IPS DF 4.7 (cell line): ENCODE results near the gene EEF1AKMT3.

Experiments used
- DNase-seq: peaks from one replicate; pipeline ENCODE4 v3.0.0-alpha.2; 2013; ENCODE audit warnings: low spot score; ENCODE audit errors: extremely low read depth

The EEF1AKMT3 gene

GRCh38 chr12:57750561-57751431 is 21.6 kb upstream of the EEF1AKMT3 start:
- DNase-seq: no peak

- DNase-seq: no peak
These were observed 21.0 kb upstream of the EEF1AKMT3 start for GRCh38 chr12:57751432-57751787.

- DNase-seq: peak; percentile 97
These were observed 20.4 kb upstream of the EEF1AKMT3 start, which contains the start of gene CDK4 for GRCh38 chr12:57751788-57752667. CDK4 (minus strand) TSS chr12:57752310; CDS start chr12:57751717, 593 bp downstream.

- no peak for DNase-seq
These were observed 19.8 kb upstream of the EEF1AKMT3 start for GRCh38 chr12:57752668-57753000.

- no peak for DNase-seq
These were observed 18.6 kb upstream of the EEF1AKMT3 start for GRCh38 chr12:57753756-57754337.

- no peak for DNase-seq
These were observed 17.8 kb upstream of the EEF1AKMT3 start, which contains the start of gene MARCHF9 for GRCh38 chr12:57754411-57755193. MARCHF9 (plus strand) TSS chr12:57755103; CDS start chr12:57755529, 426 bp downstream.

- no peak for DNase-seq
These were observed 17.3 kb upstream of the EEF1AKMT3 start for GRCh38 chr12:57755194-57755453.

GRCh38 chr12:57755454-57756372 is 16.7 kb upstream of the EEF1AKMT3 start:
- no peak for DNase-seq

- DNase-seq: no peak
These were observed 15.7 kb upstream of the EEF1AKMT3 start for GRCh38 chr12:57756406-57757341.

- no peak for DNase-seq
These were observed 14.6 kb upstream of the EEF1AKMT3 start for GRCh38 chr12:57757771-57758170.

GRCh38 chr12:57758552-57759359 is 13.7 kb upstream of the EEF1AKMT3 start:
- DNase-seq: no peak

- no peak for DNase-seq
These were observed 12.9 kb upstream of the EEF1AKMT3 start for GRCh38 chr12:57759360-57759980.

- DNase-seq: no peak
These were observed 11.9 kb upstream of the EEF1AKMT3 start for GRCh38 chr12:57760347-57760982.

GRCh38 chr12:57761391-57761998 is 10.9 kb upstream of the EEF1AKMT3 start:
- no peak for DNase-seq

GRCh38 chr12:57762463-57762862 is 10.0 kb upstream of the EEF1AKMT3 start:
- DNase-seq: no peak

- DNase-seq: no peak
These were observed 8.3 kb upstream of the EEF1AKMT3 start for GRCh38 chr12:57763881-57764661.
